GM13976 (cell line): ENCODE data around the gene NUP214.
"Not testable (repeated sequence)": the region's sequence is repeated elsewhere in the genome, so short reads cannot be mapped to it uniquely, and the experiment has no call there.

Source experiments
- DNase-seq: peaks from one replicate; pipeline ENCODE4 v3.0.0; 2012; ENCODE audit warnings: low spot score
- in situ Hi-C: fragments of 300-500 bp; cut with MboI; formaldehyde crosslinking; loops from one replicate; pipeline ENCODE4 v1.12.0; 2022; ENCODE audit warnings: low sequenced_read_pairs, mixed read lengths, inconsistent platforms; ENCODE audit not compliant: unreplicated experiment
- TF ChIP-seq, protein P1 (sequence below): IDR thresholded peaks from 2 replicates; pipeline ENCODE4 v1.5.1; 2012; ENCODE audit warnings: borderline replicate concordance, mild to moderate bottlenecking; ENCODE audit not compliant: insufficient read depth; ENCODE audit errors: extremely low read depth, missing control alignments, control extremely low read depth

Gene NUP214

DNA sequence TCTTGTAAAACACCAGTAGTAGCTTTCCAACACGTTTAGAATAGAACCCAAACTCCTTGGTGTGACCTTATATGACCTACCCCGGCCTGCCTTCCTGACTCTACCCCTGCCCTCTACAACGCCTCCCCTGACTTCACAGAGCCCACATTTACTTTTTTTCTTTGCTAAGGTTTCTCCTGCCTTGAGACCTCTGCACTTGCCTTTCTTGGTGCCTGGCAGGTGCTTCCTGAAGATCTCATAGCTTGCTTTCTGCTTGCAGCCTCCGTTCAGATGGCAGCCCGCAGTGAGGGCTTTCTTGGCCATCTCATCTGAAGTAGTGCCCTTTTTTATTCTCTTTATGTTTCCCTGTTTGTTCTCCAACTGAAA, 24.3 kb downstream of the NUP214 start:
- TF ChIP-seq, protein P1, sequence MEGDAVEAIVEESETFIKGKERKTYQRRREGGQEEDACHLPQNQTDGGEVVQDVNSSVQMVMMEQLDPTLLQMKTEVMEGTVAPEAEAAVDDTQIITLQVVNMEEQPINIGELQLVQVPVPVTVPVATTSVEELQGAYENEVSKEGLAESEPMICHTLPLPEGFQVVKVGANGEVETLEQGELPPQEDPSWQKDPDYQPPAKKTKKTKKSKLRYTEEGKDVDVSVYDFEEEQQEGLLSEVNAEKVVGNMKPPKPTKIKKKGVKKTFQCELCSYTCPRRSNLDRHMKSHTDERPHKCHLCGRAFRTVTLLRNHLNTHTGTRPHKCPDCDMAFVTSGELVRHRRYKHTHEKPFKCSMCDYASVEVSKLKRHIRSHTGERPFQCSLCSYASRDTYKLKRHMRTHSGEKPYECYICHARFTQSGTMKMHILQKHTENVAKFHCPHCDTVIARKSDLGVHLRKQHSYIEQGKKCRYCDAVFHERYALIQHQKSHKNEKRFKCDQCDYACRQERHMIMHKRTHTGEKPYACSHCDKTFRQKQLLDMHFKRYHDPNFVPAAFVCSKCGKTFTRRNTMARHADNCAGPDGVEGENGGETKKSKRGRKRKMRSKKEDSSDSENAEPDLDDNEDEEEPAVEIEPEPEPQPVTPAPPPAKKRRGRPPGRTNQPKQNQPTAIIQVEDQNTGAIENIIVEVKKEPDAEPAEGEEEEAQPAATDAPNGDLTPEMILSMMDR: no peak
- in situ Hi-C loops: no loop called here
- DNase-seq: no peak

DNA sequence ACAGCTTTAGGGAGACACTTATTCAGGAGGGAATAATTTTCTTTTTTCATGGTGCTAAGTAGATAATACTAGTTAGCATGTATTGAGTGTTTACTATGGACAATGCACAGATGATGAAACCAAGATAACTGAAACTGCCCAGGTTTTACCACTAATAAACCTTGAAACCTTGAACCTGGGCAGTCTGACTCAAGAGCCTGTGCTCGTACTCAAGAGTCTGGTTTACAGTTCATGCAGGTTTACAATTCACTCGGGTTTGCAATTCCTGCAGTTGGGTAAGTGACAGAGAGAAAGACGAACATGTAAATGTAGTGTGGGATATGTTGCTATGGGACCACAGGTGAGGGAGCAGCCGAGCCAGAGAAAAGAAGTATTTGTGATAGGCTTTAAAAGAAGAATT, 28.2 kb downstream of the NUP214 start:
- in situ Hi-C loops: no loop called here
- TF ChIP-seq, protein P1: no peak
- DNase-seq: no peak

DNA sequence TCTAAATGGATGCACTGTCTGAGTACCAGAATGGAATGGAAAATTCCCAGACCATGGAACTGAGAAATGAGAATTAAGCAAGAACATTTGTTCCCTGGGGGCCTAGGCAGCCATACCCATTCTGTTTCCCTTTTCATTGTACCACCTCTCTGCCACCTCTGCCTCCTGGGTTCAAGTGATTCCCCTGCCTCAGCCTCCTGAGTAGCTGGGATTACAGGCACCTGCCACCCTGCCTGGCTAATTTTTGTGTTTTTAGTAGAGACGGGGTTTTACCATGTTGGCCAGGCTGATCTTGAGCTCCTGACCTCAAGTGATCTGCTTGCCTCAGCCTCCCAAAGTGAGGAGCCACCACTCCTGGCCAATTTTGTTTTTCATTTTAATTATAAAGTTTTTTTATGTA, 33.3 kb downstream of the NUP214 start:
- DNase-seq, in situ Hi-C loops: not testable (repeated sequence)

DNA sequence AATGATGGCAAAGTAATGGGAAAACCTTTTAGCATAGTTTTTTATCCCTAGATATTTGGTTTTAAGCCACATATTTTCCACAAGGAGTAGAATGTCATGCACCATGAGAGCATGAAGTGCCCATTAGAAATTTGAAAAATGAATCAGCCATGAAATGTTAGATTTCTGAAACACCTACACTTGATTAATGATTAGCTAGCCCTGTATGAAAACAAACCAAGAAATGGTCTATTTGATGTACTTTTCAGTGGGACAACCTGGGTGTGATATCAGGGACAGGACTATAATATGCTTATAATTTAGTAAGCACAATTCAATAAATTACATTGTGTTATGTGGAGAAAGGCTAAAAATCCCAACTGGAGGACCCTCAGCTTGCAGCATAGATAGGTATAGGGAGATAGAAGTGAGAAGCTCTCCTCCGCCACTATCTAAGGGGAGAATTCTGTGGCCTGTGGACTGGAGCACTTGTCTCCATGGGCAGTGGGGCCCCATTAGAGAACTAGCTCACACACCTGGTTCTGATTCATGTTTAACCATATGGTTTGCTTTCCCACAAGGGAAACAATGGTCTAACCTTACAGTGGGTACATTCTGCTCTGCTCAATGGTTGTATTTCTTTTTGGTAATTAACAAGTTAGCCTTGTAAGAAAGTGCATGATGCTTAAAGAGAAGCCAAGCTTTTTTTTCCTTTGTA, 35.2 kb downstream of the NUP214 start:
- TF ChIP-seq, protein P1: no peak
- in situ Hi-C loops: no loop called here
- no peak for DNase-seq

DNA sequence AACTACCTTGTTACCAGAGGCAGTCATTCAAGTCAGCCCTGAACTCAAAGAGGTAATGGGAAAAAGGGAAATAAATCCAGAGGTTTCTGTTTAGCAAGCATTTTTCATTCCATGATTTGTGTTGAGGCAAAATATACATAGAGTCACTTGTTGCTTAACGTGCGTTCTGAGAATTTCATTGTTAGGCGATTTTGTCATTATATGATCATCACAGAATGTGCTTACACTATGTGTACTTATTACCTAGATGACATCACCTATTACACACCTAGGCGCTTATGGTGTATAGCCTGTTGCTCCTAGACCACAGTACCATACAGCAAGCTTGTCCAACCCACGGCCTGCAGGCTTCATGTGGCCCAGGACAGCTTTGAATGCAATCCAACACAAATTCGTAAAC, 36.2 kb downstream of the NUP214 start:
- in situ Hi-C loops: no loop called here
- DNase-seq: no peak
- TF ChIP-seq, protein P1: no peak

DNA sequence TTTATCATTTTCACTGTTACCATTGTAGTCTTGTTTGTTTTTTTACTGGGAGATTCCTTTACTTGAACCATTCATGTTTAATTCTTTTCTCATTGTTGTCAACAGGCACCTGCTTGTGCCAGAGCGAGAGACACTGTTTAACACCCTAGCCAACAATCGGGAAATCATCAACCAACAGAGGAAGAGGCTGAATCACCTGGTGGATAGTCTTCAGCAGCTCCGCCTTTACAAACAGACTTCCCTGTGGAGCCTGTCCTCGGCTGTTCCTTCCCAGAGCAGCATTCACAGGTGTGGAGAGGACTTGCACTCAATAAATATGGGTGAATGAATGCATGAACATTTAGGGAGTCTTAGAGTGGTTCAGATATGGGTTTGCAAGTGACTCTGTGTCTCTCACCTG, 37.5 kb downstream of the NUP214 start:
- TF ChIP-seq, protein P1: no peak
- DNase-seq: no peak
- in situ Hi-C loops: no loop called here

DNA sequence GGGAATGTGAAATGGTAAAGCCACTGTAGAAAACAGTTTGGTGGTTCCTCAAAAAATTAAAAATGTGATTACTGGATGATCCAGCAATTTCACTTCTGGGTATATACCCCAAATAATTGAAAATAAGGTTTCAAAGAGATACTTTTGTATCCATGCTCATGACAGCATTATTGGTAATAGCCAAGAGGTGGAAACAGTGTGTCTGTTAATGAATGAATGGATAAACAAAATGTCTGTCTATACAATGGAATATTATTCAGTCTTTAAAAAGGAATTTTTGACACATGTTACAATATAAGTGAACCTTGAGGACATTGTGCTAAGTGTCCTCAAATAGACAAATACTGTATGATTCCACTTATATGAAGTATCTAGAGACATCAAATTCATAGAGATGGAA, 40.1 kb downstream of the NUP214 start:
- DNase-seq: no peak
- in situ Hi-C loops: no loop called here
- TF ChIP-seq, protein P1: no peak
